Type B pancreatic cell (in vitro differentiated cells): ENCODE measurements around the gene C17orf50. TPM values are rescaled to one million over a fixed set of nuclear protein-coding genes. Genes with fewer than 3 reads are reported as not detected.

Experiments used
- DNase-seq: peaks from one replicate; pipeline ENCODE4 v3.0.0; 2021; ENCODE audit warnings: mixed read lengths; ENCODE audit not compliant: unreplicated experiment; ENCODE audit errors: extremely low spot score
- H3K27ac Mint-ChIP-seq: 2 replicates; pipeline ENCODE4 v1.8.0; 2021; ENCODE audit warnings: mild to moderate bottlenecking, mixed read lengths
- H3K27me3 Mint-ChIP-seq: 2 replicates; pipeline ENCODE4 v1.8.0; 2021; ENCODE audit warnings: mixed read lengths
- H3K36me3 Mint-ChIP-seq: 2 replicates; pipeline ENCODE4 v1.8.0; 2021; ENCODE audit warnings: mixed read lengths
- H3K4me1 Mint-ChIP-seq: one replicate; pipeline ENCODE4 v1.8.0; 2021; ENCODE audit warnings: mixed read lengths; ENCODE audit not compliant: unreplicated experiment
- H3K4me3 Mint-ChIP-seq: 2 replicates; pipeline ENCODE4 v1.8.0; 2021; ENCODE audit warnings: mild to moderate bottlenecking, mixed read lengths
- H3K9me3 Mint-ChIP-seq: 2 replicates; pipeline ENCODE4 v1.8.0; 2021; ENCODE audit warnings: mixed read lengths
- total RNA-seq: library from RNA; stranded (reverse); gene quantifications from 2 replicates; pipeline ENCODE4 v1.2.1, GENCODE V29; 2021; ENCODE audit warnings: low replicate concordance
- TF ChIP-seq, protein P1 (sequence below): fragments of 200-600 bp; sonication (generic); conservative IDR thresholded peaks from 2 replicates; pipeline ENCODE4 v1.5.0; 2021; ENCODE audit warnings: antibody characterized with exemption, mild to moderate bottlenecking

Gene C17orf50
- total RNA-seq, 1 donor from 2014 or later: not detected

DNA sequence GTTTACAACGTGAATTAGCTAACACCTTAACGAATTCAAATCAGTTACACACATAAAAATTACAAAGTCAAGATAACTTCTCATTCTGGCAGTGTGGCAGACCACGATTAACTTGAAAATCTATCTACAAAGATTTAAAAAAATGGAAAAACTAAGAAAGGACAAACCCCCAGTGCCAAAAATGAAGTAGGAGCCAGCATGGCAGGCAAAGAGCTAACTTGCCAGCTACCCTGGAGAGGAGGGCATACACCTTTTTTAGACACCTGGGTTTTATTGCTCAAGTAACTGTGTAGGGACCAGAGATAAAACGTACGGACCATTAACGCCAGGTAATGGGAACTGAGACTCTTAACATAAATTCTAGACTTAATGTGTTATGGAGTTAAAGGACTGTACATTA lies 51.1 kb downstream of the C17orf50 start:
- TF ChIP-seq, protein P1, sequence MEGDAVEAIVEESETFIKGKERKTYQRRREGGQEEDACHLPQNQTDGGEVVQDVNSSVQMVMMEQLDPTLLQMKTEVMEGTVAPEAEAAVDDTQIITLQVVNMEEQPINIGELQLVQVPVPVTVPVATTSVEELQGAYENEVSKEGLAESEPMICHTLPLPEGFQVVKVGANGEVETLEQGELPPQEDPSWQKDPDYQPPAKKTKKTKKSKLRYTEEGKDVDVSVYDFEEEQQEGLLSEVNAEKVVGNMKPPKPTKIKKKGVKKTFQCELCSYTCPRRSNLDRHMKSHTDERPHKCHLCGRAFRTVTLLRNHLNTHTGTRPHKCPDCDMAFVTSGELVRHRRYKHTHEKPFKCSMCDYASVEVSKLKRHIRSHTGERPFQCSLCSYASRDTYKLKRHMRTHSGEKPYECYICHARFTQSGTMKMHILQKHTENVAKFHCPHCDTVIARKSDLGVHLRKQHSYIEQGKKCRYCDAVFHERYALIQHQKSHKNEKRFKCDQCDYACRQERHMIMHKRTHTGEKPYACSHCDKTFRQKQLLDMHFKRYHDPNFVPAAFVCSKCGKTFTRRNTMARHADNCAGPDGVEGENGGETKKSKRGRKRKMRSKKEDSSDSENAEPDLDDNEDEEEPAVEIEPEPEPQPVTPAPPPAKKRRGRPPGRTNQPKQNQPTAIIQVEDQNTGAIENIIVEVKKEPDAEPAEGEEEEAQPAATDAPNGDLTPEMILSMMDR: no peak
- DNase-seq: no peak
- H3K4me3 Mint-ChIP-seq: no peak overlapping the region
- H3K36me3 Mint-ChIP-seq: peaks cover 11% of the 10 kb centered on the region
- no peaks in the 10 kb centered on the region for H3K9me3 Mint-ChIP-seq
- peaks cover 36% of the 10 kb centered on the region for H3K4me1 Mint-ChIP-seq
- no peak overlapping the region for H3K27ac Mint-ChIP-seq
- no peaks in the 10 kb centered on the region for H3K27me3 Mint-ChIP-seq

DNA sequence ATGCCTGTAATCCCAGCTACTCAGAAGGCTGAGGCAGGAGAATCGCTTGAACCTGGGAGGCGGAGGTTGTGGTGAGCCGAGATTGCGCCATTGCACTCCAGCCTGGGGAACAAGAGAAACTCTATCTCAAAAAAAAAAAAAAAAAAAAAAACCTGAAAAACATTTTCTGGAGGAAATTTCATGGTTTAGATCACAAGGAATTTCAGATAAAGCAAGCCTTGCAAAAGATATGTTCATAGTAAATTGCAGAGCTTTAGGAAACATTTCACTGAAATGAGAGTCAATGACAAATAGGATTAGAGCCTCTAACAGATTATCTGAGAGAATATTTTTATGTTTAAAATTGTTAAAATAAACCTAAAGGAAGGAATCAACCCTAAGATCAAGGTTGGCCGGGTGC lies 51.8 kb downstream of the C17orf50 start:
- Mint-ChIP-seq H3K9me3 (no peaks in the 10 kb centered on the region), H3K27ac (no peak overlapping the region), H3K27me3 (no peaks in the 10 kb centered on the region), H3K4me3 (no peak overlapping the region), H3K4me1 (peaks cover 36% of the 10 kb centered on the region), H3K36me3 (peaks cover 11% of the 10 kb centered on the region)
- TF ChIP-seq, protein P1: no peak
- no peak for DNase-seq

Other genes with a start within 250 kb of the C17orf50 start
- gene SLFN12L, start 223.2 kb upstream of the C17orf50 start, total RNA-seq: not detected in 2 replicates
- not detected in 2 replicates for gene SLFN14, start 200.1 kb upstream of the C17orf50 start, total RNA-seq
- gene PEX12, start 182.3 kb upstream of the C17orf50 start, total RNA-seq: 6.9 and 7.7 TPM in 2 replicates
- gene AP2B1, start 173.6 kb upstream of the C17orf50 start, total RNA-seq: 120 and 165 TPM in 2 replicates
- gene RASL10B, start 29.2 kb upstream of the C17orf50 start, total RNA-seq: 6.4 and 29.4 TPM in 2 replicates
- gene GAS2L2, start 7.6 kb upstream of the C17orf50 start, total RNA-seq: 0.22 TPM in 1 of 2 replicates, not detected in the other
- 0.97 and 1.8 TPM in 2 replicates for gene MMP28, start 34.8 kb downstream of the C17orf50 start, total RNA-seq
- 173 and 223 TPM in 2 replicates for gene TAF15, start 48.6 kb downstream of the C17orf50 start, total RNA-seq
- not detected in 2 replicates for gene HEATR9, start 108.0 kb downstream of the C17orf50 start, total RNA-seq
- gene CCL5, start 119.5 kb downstream of the C17orf50 start, total RNA-seq: 1.1 TPM in 1 of 2 replicates, not detected in the other
- gene RDM1, start 169.9 kb downstream of the C17orf50 start, total RNA-seq: 3.9 and 4.4 TPM in 2 replicates
- not detected in 2 replicates for gene LYZL6, start 182.8 kb downstream of the C17orf50 start, total RNA-seq
- not detected in 2 replicates for gene CCL16, start 220.6 kb downstream of the C17orf50 start, total RNA-seq
- not detected in 2 replicates for gene CCL14, start 225.8 kb downstream of the C17orf50 start, total RNA-seq
- gene CCL15, start 240.7 kb downstream of the C17orf50 start, total RNA-seq: 2.0 and 5.0 TPM in 2 replicates